ENCODE results near the gene ITGBL1.

DNA sequence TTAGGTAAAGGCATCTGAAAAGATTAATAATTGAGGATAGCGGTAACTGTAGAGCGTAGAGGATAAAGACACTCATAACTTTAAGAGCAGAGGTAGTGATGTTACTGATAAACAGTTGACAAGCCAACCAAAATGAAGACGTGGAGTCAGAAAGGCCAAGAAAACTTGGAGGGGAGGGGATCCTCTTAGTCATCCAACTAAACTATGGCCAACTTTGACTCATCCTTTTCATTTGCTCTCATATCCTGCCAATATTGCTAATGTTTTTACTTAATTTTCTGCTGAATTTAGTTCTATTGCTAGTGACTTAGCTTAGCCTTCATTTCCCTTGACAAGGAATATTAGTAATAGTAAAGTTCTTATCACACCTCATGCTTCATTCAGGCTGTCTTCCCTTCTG, 13.4 kb downstream of the ITGBL1 start:
- TF ChIP-seq CTCF (IDR thresholded peaks at IDR 0.05) (no peak), POLR2AphosphoS5 (IDR thresholded peaks at IDR 0.05) (no peak), POLR2A (IDR thresholded peaks at IDR 0.05) (no peak)

Data from sigmoid colon (tissue), 4 donors.